C1 segment of cervical spinal cord (tissue), 14 donors: ENCODE results near the gene TOR1AIP2.

Experiments
- DNase-seq, 14 donors: peaks; one replicate each; lab custom pipeline; 2025; lab: John Stamatoyannopoulos, UW

Gene TOR1AIP2

GRCh38 chr1:179877586-179878265 lies at the start of gene TOR1AIP2:
TOR1AIP2 (minus strand) TSS chr1:179877803; CDS start chr1:179852665, 25,138 bp downstream.
- peak; percentile 44 to 93 (median 85) for DNase-seq

- no peak for DNase-seq
Measured at GRCh38 chr1:179926850-179927205, 49.2 kb upstream of the TOR1AIP2 start.

GRCh38 chr1:179925922-179926849 lies 48.6 kb upstream of the TOR1AIP2 start:
- no peak for DNase-seq

- no peak for DNase-seq
Measured at GRCh38 chr1:179925302-179925701, 47.7 kb upstream of the TOR1AIP2 start.

- no peak for DNase-seq
Measured at GRCh38 chr1:179924268-179924667, 46.7 kb upstream of the TOR1AIP2 start.

GRCh38 chr1:179923029-179923428 lies 45.4 kb upstream of the TOR1AIP2 start:
- no peak for DNase-seq

- no peak for DNase-seq
Measured at GRCh38 chr1:179921981-179922872, 44.6 kb upstream of the TOR1AIP2 start.

- no peak for DNase-seq
Measured at GRCh38 chr1:179921472-179921871, 43.9 kb upstream of the TOR1AIP2 start.

- DNase-seq = no peak
Measured at GRCh38 chr1:179917601-179918429, 40.2 kb upstream of the TOR1AIP2 start.

GRCh38 chr1:179911812-179912211 lies 34.2 kb upstream of the TOR1AIP2 start:
- DNase-seq = no peak

GRCh38 chr1:179910934-179911333 lies 33.3 kb upstream of the TOR1AIP2 start:
- no peak for DNase-seq

GRCh38 chr1:179889589-179889988 lies 12.0 kb upstream of the TOR1AIP2 start:
- DNase-seq = no peak

GRCh38 chr1:179888071-179888470 lies 10.5 kb upstream of the TOR1AIP2 start:
- no peak for DNase-seq

GRCh38 chr1:179883745-179884138 lies 6.1 kb upstream of the TOR1AIP2 start:
- no peak for DNase-seq

- no peak for DNase-seq
Measured at GRCh38 chr1:179883040-179883744, 5.6 kb upstream of the TOR1AIP2 start.

GRCh38 chr1:179882253-179883039 lies 4.8 kb upstream of the TOR1AIP2 start, which contains the start of gene TOR1AIP1:
TOR1AIP1 (plus strand) TSS chr1:179882285; CDS start chr1:179882503, 218 bp downstream.
- peak; percentile 65 to 100 (median 98) for DNase-seq

- peak in 1 of 14 donors; percentile 65 for DNase-seq
Measured at GRCh38 chr1:179881642-179882252, 4.1 kb upstream of the TOR1AIP2 start.

GRCh38 chr1:179879797-179880196 lies 2.2 kb upstream of the TOR1AIP2 start:
- no peak for DNase-seq

- no peak for DNase-seq
Measured at GRCh38 chr1:179876300-179876715, 1.3 kb downstream of the TOR1AIP2 start.
